Omental fat pad (tissue), 3 donors: ENCODE measurements around the gene KRABD2.
A peak's percentile ranks its signal among the peaks of the same experiment; 100 is the strongest.

ENCODE experiments used
- ATAC-seq: fragments of 150-250 bp; one replicate; pipeline ENCODE4 v1.9.1; 2016; ENCODE audit warnings: mild to moderate bottlenecking, moderate library complexity; ENCODE audit not compliant: low FRiP score
- DNase-seq: peaks from one replicate; pipeline ENCODE4 v3.0.0-alpha.2; 2019; ENCODE audit warnings: low spot score
- CTCF ChIP-seq, 3 donors: fragments of 450-650 bp; IDR thresholded peaks; one replicate each; pipeline ENCODE4 v1.5.1; 2016 to 2017; ENCODE audit warnings: antibody characterized with exemption in 3 of 3, mild to moderate bottlenecking in 3 of 3, moderate library complexity in 2 of 3

The KRABD2 gene

GRCh38 chr17:8413938-8414337, 37.4 kb upstream of the KRABD2 start:
- DNase-seq = no peak
- TF ChIP-seq CTCF (IDR thresholded peaks at IDR 0.05) = no peak
- no peak for ATAC-seq

- no peak for TF ChIP-seq CTCF (IDR thresholded peaks at IDR 0.05)
- no peak for DNase-seq
- ATAC-seq = no peak
Measured at GRCh38 chr17:8413328-8413727, 36.8 kb upstream of the KRABD2 start.

- no peak for TF ChIP-seq CTCF (IDR thresholded peaks at IDR 0.05)
- DNase-seq (no peak), ATAC-seq (no peak)
Measured at GRCh38 chr17:8412089-8412488, 35.6 kb upstream of the KRABD2 start.

- no peak for TF ChIP-seq CTCF (IDR thresholded peaks at IDR 0.05)
- DNase-seq = no peak
- no peak for ATAC-seq
Measured at GRCh38 chr17:8410883-8411238, 34.4 kb upstream of the KRABD2 start.

- ATAC-seq (peak; percentile 75), DNase-seq (peak; percentile 80)
- TF ChIP-seq CTCF (IDR thresholded peaks at IDR 0.05) = peak in 2 of 3 donors; percentile 17 to 66
Measured at GRCh38 chr17:8409966-8410882, 33.7 kb upstream of the KRABD2 start.

- no peak for TF ChIP-seq CTCF (IDR thresholded peaks at IDR 0.05)
- DNase-seq = no peak
- ATAC-seq = no peak
Measured at GRCh38 chr17:8408371-8408770, 31.9 kb upstream of the KRABD2 start.

GRCh38 chr17:8406174-8406573, 29.7 kb upstream of the KRABD2 start:
- DNase-seq (no peak), ATAC-seq (no peak)
- no peak for TF ChIP-seq CTCF (IDR thresholded peaks at IDR 0.05)
